ENCODE data around the gene RTKN2.

RTKN2 gene

DNA sequence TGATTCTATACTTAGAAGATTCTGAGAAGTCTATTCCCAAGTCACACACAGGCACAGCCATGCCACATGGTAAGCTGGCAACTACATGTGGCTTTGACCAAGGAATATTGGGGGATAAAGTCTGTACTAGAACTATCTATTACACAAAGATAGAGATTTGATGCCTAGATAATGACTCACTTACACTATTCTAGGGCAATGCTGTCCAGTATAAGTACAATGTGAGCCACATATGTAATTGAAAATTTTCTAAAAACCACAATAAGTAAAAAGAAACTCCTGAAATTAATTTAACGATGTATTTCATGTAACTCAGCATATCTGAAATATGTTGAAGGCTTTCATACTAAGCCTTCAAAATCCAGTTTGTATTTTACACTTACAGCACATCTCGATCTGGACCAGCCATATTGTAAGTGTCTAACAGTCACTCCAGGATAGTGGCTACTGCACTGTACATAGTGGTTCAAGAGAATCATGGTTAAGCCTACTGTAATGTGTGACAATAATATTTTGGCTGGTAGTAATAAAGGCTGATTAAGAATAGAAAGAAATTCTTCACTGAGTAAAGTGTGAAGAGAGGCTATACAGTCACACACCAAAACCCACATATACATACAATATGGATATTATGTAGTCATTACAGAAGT, 62.8 kb downstream of the RTKN2 start:
- DNase-seq, result peak; percentile 31

- peak; percentile 85 for DNase-seq
Measured at GRCh38 chr10:62199584-62199983, 69.1 kb downstream of the RTKN2 start.

DNA sequence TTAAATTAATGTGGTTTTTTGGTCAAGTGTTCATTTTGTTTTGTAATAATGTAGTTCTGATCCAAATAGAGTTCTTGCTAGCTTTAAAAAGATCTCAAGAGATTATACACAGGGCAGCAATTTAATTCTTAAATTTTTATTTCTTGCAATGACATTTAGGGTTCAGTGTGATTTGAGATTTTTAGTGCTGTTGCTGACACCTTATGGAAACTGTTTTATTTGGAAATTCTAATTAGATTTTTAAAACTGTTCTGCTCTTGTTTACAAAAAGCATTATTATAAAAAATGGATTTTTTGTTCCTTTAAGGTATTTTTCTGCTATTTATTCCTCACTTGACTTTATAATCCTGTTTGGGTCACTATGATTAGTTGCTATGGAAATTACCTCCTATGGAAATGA, 72.1 kb downstream of the RTKN2 start:
- DNase-seq, result no peak

DNA sequence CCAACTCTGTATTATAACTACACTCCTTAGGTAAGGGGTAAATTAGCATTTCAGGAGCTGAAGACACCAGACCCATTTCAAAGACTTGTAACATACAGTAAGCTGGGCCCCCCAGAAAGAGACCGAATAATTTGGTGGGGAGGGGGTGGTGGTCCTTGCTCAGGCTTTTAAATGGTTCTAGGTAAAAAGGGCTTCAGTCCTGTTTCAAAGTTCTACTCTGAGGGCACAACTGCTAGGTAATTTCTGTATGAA, 73.0 kb downstream of the RTKN2 start:
- DNase-seq, result no peak

- no peak for DNase-seq
Measured at GRCh38 chr10:62194924-62195674, 73.5 kb downstream of the RTKN2 start.

- DNase-seq, result no peak
Measured at GRCh38 chr10:62193479-62193878, 75.2 kb downstream of the RTKN2 start.

DNA sequence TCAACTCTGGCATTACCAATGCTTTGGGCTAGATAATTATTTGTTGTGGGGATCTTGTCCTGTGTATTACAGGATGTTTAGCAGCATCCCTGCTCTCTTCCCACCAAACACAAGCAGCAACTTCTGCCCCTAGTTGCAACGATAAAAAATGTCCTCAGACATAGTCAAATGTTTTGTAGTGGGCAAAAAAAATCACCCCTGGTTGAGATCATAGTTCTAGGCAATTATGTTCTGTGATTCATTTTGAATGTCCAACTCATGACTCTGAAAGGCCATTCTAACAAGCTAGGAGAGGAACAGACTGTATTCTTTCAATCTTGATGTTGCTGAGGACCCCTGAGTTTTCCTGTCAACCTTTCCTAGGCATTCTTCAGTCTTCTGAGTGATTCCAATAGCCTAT, 79.5 kb downstream of the RTKN2 start:
- no peak for DNase-seq

- peak; percentile 79 for DNase-seq
Measured at GRCh38 chr10:62188021-62188616, 80.5 kb downstream of the RTKN2 start.

- peak; percentile 66 for DNase-seq
Measured at GRCh38 chr10:62186999-62187675, 81.5 kb downstream of the RTKN2 start.

GRCh38 chr10:62185919-62186692, 82.5 kb downstream of the RTKN2 start:
- peak; percentile 90 for DNase-seq

GRCh38 chr10:62183857-62184795, 84.5 kb downstream of the RTKN2 start:
- DNase-seq, result peak; percentile 70

GRCh38 chr10:62183442-62183841, 85.2 kb downstream of the RTKN2 start:
- peak; percentile 95 for DNase-seq

DNA sequence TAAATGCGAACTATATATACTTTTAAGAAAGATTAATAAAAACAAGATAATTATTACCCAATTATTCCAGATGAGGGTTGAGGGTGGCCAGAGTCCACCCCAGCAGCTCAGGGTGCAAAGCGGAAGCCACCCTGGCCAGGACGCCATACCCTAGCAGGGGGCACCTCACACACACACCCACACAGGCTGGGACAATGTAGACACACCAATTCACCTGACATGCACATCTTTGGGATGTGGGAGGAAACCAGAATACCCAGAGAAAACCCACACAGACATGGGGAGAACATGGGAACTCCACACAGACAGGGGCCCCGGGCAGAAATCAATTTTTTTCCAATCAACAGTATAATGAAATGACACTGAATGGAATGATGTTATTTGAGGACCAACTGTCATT, 86.0 kb downstream of the RTKN2 start:
- peak; percentile 38 for DNase-seq

DNA sequence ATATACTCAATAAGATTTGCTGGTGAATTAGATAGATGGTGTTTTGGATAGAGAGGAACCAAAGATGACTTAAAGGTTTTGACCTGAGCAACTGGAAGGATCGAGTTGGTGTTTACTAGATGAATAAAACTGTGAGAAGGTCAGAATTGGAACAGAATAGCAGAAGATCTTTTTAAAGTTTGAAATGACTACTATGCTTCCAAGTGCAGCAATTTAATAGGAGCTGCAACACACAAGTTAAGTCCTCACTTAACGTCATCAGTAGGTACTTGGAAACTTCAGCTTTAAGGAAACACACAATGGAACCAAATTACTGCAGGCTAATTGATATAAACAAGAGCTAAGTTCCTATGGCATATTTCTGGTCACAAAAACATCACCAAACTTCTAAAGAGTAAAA, 86.5 kb downstream of the RTKN2 start:
- DNase-seq, result peak; percentile 46

- DNase-seq, result no peak
Measured at GRCh38 chr10:62180677-62181076, 88.0 kb downstream of the RTKN2 start.

DNA sequence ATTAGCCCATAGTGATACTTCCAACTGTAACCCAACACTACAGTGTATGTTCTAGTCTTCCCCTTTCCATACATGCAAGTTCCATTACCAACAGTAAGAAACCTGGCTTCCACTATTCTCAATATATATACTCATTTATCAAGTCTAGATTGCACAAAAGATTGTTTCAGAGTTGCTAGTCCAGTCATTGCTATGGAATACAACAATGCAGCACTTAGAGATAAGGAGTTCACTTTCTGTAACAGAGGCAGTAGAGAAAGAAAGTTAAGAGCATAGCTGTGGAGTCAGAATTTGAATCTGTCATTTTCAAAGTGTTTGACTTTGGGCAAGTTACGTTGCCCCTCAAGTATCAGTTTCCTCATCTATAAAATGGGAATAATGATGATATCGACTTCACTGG, 90.1 kb downstream of the RTKN2 start:
- DNase-seq, result no peak

DNA sequence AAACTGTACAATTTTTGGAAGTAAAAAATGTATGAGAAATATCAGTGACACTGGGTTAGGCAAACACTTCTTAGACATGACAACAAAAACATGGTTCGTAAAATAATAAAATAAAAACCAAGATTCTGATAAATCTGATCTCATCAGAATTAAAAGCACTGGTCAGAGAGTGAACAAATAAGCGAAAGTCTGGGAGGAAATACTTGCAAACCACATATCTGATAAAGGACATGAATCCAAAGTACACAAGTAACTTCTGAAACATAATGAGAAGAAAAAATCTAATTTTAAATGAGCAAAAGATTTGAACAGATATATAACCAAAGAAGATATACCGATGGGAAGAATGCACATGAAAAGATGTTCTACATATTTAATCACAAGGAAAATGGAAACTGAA, 91.5 kb downstream of the RTKN2 start:
- DNase-seq, result no peak

DNA sequence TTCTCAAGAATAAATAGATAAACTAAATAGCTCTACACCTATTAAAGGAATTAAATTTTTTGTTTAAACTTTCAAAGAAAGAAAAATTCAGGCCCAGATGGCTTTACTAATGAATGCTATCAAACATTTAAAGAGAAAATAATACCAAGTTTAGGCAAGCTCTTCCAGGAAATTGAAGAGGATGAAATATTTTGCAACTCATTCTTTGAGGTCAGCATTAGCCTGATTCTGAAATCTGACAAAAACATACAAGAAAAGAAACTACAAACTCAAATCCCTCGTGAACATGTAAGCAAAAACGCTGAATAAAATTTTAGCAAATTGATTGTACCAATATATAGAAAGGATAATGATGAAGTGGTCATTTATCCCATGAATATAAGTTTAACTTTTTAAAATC, 93.4 kb downstream of the RTKN2 start:
- no peak for DNase-seq

GRCh38 chr10:62172465-62172864, 96.2 kb downstream of the RTKN2 start:
- DNase-seq, result no peak

GRCh38 chr10:62171791-62172190, 96.9 kb downstream of the RTKN2 start:
- DNase-seq, result no peak

- DNase-seq, result no peak
Measured at GRCh38 chr10:62170732-62171131, 97.9 kb downstream of the RTKN2 start.

All from activated CD4-positive, alpha-beta T cell treated with anti-CD3 and anti-CD28 coated beads, Interleukin-10, Interleukin-2, amounts not matched to agents 100 ng/mL and 50 ng/mL, durations not matched to agents 16 hours and 8 hours (primary cell).